Parathyroid adenoma (tissue), 2 donors: ENCODE data around the gene TACC2.

Source experiments
- H2AFZ ChIP-seq: fragments of 300-600 bp; sonication (generic); one replicate; pipeline ENCODE4 v1.7.0; 2017; ENCODE audit warnings: antibody characterized with exemption, mild to moderate bottlenecking
- H3K27ac ChIP-seq: fragments of 300-600 bp; sonication (generic); one replicate; pipeline ENCODE4 v1.7.0; 2017
- H3K27me3 ChIP-seq: fragments of 300-600 bp; sonication (generic); one replicate; pipeline ENCODE4 v1.7.0; 2017; ENCODE audit warnings: low read length; ENCODE audit not compliant: control insufficient read depth, insufficient read depth
- H3K36me3 ChIP-seq: fragments of 300-600 bp; sonication (generic); one replicate; pipeline ENCODE4 v1.7.0; 2017; ENCODE audit warnings: low read length; ENCODE audit not compliant: control insufficient read depth, insufficient read depth
- H3K4me1 ChIP-seq: fragments of 300-600 bp; sonication (generic); one replicate; pipeline ENCODE4 v1.7.0; 2017; ENCODE audit warnings: control low read depth
- H3K4me2 ChIP-seq: fragments of 300-600 bp; sonication (generic); one replicate; pipeline ENCODE4 v1.7.0; 2017; ENCODE audit warnings: low read length
- H3K4me3 ChIP-seq: fragments of 300-600 bp; sonication (generic); one replicate; pipeline ENCODE4 v1.7.0; 2017; ENCODE audit warnings: low read depth, low read length
- H3K79me2 ChIP-seq: fragments of 300-600 bp; sonication (generic); one replicate; pipeline ENCODE4 v1.7.0; 2017; ENCODE audit warnings: control low read depth
- H3K9ac ChIP-seq: fragments of 300-600 bp; sonication (generic); one replicate; pipeline ENCODE4 v1.7.0; 2017; ENCODE audit warnings: mild to moderate bottlenecking
- H3K9me3 ChIP-seq: fragments of 300-600 bp; sonication (generic); one replicate; pipeline ENCODE4 v1.7.0; 2017; ENCODE audit warnings: low read length; ENCODE audit not compliant: control insufficient read depth
- TF ChIP-seq, protein P1 (sequence below): fragments of 300-600 bp; sonication (generic); IDR thresholded peaks from one replicate; pipeline ENCODE4 v1.7.0; 2017; ENCODE audit warnings: antibody characterized with exemption, mild to moderate bottlenecking
- donor health status: primary hyperparathyroidism.

The TACC2 gene

DNA sequence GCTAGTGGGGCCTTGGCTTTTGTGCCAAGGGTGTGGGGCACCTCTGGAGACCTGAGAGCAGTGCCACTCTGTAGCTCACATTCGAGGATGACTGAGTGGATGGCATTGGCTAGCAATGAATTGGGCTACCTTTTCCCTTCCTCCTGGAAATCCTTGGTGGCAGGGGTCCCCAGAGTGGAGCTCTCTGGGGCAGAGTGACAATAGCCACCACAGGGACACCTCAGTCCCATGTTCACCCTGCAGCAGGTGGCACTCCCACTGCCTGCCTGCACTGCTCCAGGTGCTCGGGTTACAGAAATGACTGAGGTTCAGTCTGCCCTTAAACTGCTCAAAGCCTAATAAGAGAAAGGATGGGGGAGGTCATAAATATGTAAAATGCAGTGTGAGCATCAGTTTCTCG, 300.0 kb downstream of the TACC2 start:
- H3K4me1 ChIP-seq = no peaks in the 10 kb centered on the region
- H3K9ac ChIP-seq = no peak overlapping the region

DNA sequence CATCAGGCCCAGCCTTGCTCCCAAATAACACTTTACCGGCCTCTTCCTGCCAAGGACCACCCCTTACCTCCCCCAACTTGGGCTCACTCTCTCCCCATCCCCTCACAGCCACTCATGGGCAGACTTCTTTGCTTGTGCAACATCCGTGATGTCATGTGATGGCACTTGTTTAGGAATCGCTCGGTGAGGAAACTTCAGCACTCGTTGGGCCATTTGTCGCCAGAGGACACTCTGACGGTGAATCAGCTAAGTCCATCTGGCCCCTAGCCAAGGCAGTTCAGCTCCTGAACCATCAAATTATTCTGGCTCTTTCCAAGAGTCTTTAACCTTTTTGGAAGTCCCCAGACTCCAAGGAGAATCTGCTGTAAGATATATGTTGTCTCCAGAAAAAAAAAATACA, 301.4 kb downstream of the TACC2 start:
- H3K9ac ChIP-seq = no peak overlapping the region
- no peaks in the 10 kb centered on the region for H3K27me3 ChIP-seq
- H3K27ac ChIP-seq = no peak overlapping the region

More for the DNA sequence above, 300.0 kb downstream of the TACC2 start:
- H3K27ac ChIP-seq = no peak overlapping the region
- no peak overlapping the region for H2AFZ ChIP-seq
- no peaks in the 10 kb centered on the region for H3K9me3 ChIP-seq
- H3K4me2 ChIP-seq = no peak overlapping the region
- no peaks in the 10 kb centered on the region for H3K27me3 ChIP-seq
- H3K4me3 ChIP-seq = no peak overlapping the region
- TF ChIP-seq, protein P1, sequence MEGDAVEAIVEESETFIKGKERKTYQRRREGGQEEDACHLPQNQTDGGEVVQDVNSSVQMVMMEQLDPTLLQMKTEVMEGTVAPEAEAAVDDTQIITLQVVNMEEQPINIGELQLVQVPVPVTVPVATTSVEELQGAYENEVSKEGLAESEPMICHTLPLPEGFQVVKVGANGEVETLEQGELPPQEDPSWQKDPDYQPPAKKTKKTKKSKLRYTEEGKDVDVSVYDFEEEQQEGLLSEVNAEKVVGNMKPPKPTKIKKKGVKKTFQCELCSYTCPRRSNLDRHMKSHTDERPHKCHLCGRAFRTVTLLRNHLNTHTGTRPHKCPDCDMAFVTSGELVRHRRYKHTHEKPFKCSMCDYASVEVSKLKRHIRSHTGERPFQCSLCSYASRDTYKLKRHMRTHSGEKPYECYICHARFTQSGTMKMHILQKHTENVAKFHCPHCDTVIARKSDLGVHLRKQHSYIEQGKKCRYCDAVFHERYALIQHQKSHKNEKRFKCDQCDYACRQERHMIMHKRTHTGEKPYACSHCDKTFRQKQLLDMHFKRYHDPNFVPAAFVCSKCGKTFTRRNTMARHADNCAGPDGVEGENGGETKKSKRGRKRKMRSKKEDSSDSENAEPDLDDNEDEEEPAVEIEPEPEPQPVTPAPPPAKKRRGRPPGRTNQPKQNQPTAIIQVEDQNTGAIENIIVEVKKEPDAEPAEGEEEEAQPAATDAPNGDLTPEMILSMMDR = no peak
- no peaks in the 10 kb centered on the region for H3K79me2 ChIP-seq
- no peaks in the 10 kb centered on the region for H3K36me3 ChIP-seq

DNA sequence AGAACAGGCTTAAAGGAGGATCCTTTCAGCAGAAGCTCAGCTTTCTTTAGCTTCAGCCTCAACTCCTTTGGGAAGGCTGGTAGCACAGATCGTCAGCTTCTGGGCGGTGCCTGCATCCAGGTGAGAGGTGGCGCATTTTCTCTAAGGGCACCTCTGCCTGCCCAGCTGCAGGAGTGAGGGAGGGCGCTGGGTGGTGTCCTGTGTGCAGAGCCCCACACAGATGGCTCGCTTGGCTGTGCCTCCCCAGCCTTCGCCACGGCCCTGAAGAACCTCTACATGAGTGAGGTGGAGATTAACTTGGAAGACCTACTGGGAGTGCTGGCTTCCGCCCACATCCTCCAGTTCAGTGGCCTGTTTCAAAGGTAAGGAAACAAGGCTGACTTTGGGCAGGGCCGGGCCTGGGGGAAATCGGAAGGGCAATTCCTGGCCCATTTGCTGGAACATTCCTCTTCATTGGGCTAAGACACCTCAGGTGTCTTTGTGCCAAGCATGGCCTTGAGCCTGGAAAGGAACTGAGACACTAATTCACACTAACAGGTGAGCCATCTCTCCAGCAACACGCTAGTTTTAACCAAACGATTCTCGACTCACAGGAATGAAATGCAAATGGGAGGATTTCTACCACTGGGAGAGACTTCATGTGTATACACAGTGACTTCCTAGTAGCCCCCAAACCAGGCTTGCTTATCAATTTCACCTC, 302.0 kb downstream of the TACC2 start:
- H3K9ac ChIP-seq = no peak overlapping the region
- H3K79me2 ChIP-seq = no peaks in the 10 kb centered on the region
- H3K27ac ChIP-seq = no peak overlapping the region
- no peaks in the 10 kb centered on the region for H3K4me1 ChIP-seq
- no peaks in the 10 kb centered on the region for H3K9me3 ChIP-seq
- no peaks in the 10 kb centered on the region for H3K27me3 ChIP-seq
- H3K4me3 ChIP-seq = no peak overlapping the region
- TF ChIP-seq, protein P1 = no peak
- H2AFZ ChIP-seq = no peak overlapping the region
- H3K36me3 ChIP-seq = no peaks in the 10 kb centered on the region
- no peak overlapping the region for H3K4me2 ChIP-seq

More for the DNA sequence above, 301.4 kb downstream of the TACC2 start:
- no peak overlapping the region for H3K4me2 ChIP-seq
- no peaks in the 10 kb centered on the region for H3K36me3 ChIP-seq
- no peaks in the 10 kb centered on the region for H3K9me3 ChIP-seq
- no peaks in the 10 kb centered on the region for H3K79me2 ChIP-seq
- TF ChIP-seq, protein P1 = no peak
- no peak overlapping the region for H3K4me3 ChIP-seq
- H2AFZ ChIP-seq = no peak overlapping the region
- no peaks in the 10 kb centered on the region for H3K4me1 ChIP-seq

DNA sequence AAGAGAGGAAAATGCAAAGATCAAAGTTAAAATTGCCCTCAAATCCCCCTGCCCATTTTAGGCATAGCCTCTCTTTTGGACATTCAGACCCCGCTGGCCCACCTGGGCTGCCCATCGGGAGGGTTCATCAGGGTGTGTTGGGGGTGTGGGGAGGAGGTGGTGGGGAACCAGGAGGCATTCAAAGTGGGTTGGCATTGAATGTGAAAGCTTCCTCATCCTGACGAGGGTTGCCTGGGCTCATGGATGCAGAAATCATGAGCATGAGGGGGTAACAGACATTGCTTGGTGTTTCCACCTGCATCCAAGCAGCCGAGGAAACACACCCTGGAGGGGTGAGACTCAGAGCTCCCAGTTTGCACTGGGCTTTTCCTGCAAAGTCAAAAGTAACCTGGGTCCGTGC, 302.8 kb downstream of the TACC2 start:
- H3K9ac ChIP-seq = no peak overlapping the region
- TF ChIP-seq, protein P1 = no peak
- H3K79me2 ChIP-seq = no peaks in the 10 kb centered on the region
- no peaks in the 10 kb centered on the region for H3K9me3 ChIP-seq
- H3K4me1 ChIP-seq = no peaks in the 10 kb centered on the region
- no peaks in the 10 kb centered on the region for H3K36me3 ChIP-seq
- H3K27me3 ChIP-seq = no peaks in the 10 kb centered on the region
- no peak overlapping the region for H3K4me2 ChIP-seq
- H3K4me3 ChIP-seq = no peak overlapping the region
- no peak overlapping the region for H3K27ac ChIP-seq
- no peak overlapping the region for H2AFZ ChIP-seq

DNA sequence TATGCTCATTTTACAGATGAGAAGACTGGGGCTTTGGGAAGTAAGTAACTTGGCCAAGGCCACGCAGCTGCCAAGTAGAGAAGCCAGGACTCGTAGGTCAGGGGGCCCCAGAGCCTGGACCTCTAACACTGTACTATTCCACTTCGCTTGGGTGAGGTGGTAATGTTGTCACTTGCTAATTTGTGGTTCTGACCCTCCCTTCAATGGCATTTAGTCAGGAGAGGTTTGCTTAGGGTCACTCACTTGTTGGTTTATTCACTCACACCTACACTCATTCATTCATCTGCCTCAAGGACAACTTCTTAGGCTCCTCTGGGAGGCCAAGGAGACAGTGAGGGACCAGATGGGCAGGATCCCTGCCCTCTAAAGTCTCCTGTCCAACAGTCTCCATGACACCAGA, 303.4 kb downstream of the TACC2 start:
- Histone ChIP-seq H3K4me3 (no peak overlapping the region), H3K79me2 (no peaks in the 10 kb centered on the region), H3K4me1 (no peaks in the 10 kb centered on the region), H3K9ac (no peak overlapping the region), H3K36me3 (no peaks in the 10 kb centered on the region), H3K27me3 (no peaks in the 10 kb centered on the region), H3K9me3 (no peaks in the 10 kb centered on the region), H2AFZ (no peak overlapping the region), H3K4me2 (no peak overlapping the region), H3K27ac (no peak overlapping the region)
- TF ChIP-seq, protein P1 = no peak
